Lung (tissue), 12 donors: ENCODE measurements around the gene MRPL32. TPM values are rescaled to one million over a fixed set of nuclear protein-coding genes. Genes with fewer than 3 reads are reported as not detected.

Experiments used
- ATAC-seq: fragments of 200-7000 bp; cut with Tn5 transposase; one replicate; pipeline ENCODE4 v1.9.1; 2020; ENCODE audit warnings: moderate number of reproducible peaks; ENCODE audit not compliant: insufficient read depth, low FRiP score
- DNase-seq, 3 donors: peaks; one replicate each; pipeline ENCODE4 v3.0.0-alpha.2; 2013 to 2017
- H3K27ac ChIP-seq, 2 donors: one replicate each; pipeline ENCODE4 v1.5.1; 2013; ENCODE audit warnings: mild to moderate bottlenecking in 2 of 2, moderate library complexity in 2 of 2, control low read depth in 1 of 2, inconsistent platforms in 1 of 2, low read depth in 1 of 2, low read length in 1 of 2
- H3K27me3 ChIP-seq, 3 donors: one replicate each; pipeline ENCODE4 v1.5.1; 2013; ENCODE audit warnings: low read length in 2 of 3; ENCODE audit not compliant: control insufficient read depth in 3 of 3, insufficient read depth in 3 of 3
- H3K36me3 ChIP-seq, 4 donors: one replicate each; pipeline ENCODE4 v1.5.1; 2013; ENCODE audit warnings: low read length in 4 of 4, mild to moderate bottlenecking in 1 of 4, moderate library complexity in 1 of 4; ENCODE audit not compliant: control insufficient read depth in 4 of 4, insufficient read depth in 4 of 4
- H3K4me1 ChIP-seq, 5 donors: one replicate each; pipeline ENCODE4 v1.5.1; 2013; ENCODE audit warnings: low read length in 5 of 5, mild to moderate bottlenecking in 2 of 5, moderate library complexity in 1 of 5; ENCODE audit not compliant: control insufficient read depth in 5 of 5, insufficient read depth in 5 of 5
- H3K4me3 ChIP-seq: one replicate; pipeline ENCODE4 v1.5.1; 2013; ENCODE audit warnings: mild to moderate bottlenecking, control low read depth, moderate library complexity
- H3K9ac ChIP-seq, 2 donors: one replicate each; pipeline ENCODE4 v1.5.1; 2013; ENCODE audit warnings: low read length in 2 of 2, control low read depth in 1 of 2; ENCODE audit not compliant: insufficient read depth in 1 of 2
- H3K9me3 ChIP-seq, 4 donors: one replicate each; pipeline ENCODE4 v1.5.1; 2013; ENCODE audit warnings: low read length in 3 of 4, mild to moderate bottlenecking in 1 of 4, moderate library complexity in 1 of 4; ENCODE audit not compliant: control insufficient read depth in 4 of 4, insufficient read depth in 3 of 4
- WGBS, 2 donors: extraction: QIAGEN DNeasy Blood & Tissue Kit; methylation state at CpG; one replicate each; pipeline ENCODE4 v1.1.7; 2013; 5-methylcytosine and 5-hydroxymethylcytosine counted together
- polyA plus RNA-seq, 2 donors: library from polyadenylated mRNA; stranded (reverse); fragments of 200-250 nt; gene quantifications; one replicate each; pipeline ENCODE4 v1.2.1, GENCODE V29; 2013
- total RNA-seq, 2 donors: library from RNA; depleted of rRNA in 1 of 2; stranded (reverse); fragments of >200 nt in 1 of 2; gene quantifications; one replicate each; pipeline ENCODE4 v1.2.1, GENCODE V29; 2014 to 2021
- TF ChIP-seq, protein P1 (sequence below): IDR thresholded peaks from 2 replicates; pipeline ENCODE4 v1.5.1; 2012; ENCODE audit warnings: mild to moderate bottlenecking; ENCODE audit errors: control extremely low read depth, extremely low read depth
- donor health status: control.
- donor health status: control.
- donor health status: Bipolar disorder and iron deficiency.
- donor health status: healthy.
- donor health status: DM: yes; HTN: yes; CAD: no.

The MRPL32 gene
- total and polyA plus RNA-seq, 4 donors, result 34.4 to 111 (median 58.6) TPM

DNA sequence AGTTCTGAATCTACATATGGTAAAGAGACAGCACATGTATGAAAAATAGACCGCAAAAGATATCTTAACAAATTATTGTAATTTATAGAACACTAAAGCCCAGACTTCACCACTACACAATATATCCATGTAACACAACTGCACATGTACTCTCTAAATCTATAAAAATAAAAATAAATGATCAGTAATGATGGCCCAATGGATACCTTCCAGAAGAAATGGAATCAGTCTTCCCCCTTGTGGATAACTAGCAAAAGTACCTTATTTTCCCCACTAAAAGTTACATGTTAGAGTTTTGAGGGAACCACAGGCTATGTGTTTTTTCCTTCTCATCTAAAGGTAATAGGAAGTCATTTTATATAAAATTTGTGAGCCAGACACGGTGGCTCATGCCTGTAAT lies 46.0 kb upstream of the MRPL32 start:
- H3K27ac ChIP-seq, result no peak overlapping the region
- peak in 1 of 3 donors; percentile 19 for DNase-seq

DNA sequence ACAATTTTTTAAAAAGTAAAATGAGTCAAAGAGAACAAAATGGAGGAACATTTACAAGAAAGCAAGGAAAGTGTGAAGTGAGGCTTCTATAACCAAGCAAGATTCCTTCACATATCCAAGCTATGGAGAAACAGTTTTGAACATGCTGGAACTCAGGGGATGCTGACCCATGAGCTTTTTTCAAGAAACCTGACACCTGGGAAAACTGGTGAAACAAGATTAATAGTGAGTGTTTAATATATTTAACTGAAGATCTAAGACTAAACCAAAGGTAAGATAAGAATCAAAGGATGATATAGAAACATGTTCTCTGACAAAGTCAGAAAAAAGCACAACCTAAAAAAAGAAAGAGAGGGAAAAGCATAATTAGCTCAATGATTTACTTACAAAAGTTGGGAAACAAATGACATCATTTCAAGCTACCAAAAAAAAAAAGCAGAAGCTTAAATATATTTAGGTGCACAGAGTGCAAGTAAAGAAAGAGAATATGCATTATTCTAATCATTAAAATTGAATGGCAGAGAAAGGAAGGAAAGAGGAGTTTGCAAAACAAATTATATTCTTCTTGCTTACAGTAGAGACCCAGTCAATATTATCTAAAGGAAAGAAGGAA lies 45.2 kb upstream of the MRPL32 start:
- Histone ChIP-seq H3K27ac (no peak overlapping the region), H3K36me3 (peaks cover 0 to 3% (median 0%) of the 10 kb centered on the region in 4 donors), H3K4me1 (peaks cover 0 to 22% (median 3%) of the 10 kb centered on the region in 5 donors), H3K9me3 (no peaks in the 10 kb centered on the region), H3K9ac (no peak overlapping the region), H3K27me3 (no peaks in the 10 kb centered on the region), H3K4me3 (no peak overlapping the region)
- ATAC-seq (no peak), DNase-seq (peak in 2 of 3 donors; percentile 42 to 60)
- TF ChIP-seq, protein P1, sequence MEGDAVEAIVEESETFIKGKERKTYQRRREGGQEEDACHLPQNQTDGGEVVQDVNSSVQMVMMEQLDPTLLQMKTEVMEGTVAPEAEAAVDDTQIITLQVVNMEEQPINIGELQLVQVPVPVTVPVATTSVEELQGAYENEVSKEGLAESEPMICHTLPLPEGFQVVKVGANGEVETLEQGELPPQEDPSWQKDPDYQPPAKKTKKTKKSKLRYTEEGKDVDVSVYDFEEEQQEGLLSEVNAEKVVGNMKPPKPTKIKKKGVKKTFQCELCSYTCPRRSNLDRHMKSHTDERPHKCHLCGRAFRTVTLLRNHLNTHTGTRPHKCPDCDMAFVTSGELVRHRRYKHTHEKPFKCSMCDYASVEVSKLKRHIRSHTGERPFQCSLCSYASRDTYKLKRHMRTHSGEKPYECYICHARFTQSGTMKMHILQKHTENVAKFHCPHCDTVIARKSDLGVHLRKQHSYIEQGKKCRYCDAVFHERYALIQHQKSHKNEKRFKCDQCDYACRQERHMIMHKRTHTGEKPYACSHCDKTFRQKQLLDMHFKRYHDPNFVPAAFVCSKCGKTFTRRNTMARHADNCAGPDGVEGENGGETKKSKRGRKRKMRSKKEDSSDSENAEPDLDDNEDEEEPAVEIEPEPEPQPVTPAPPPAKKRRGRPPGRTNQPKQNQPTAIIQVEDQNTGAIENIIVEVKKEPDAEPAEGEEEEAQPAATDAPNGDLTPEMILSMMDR, result no peak

More for the DNA sequence above, 46.0 kb upstream of the MRPL32 start:
- H3K36me3 ChIP-seq, result peaks cover 0 to 3% (median 0%) of the 10 kb centered on the region in 4 donors
- TF ChIP-seq, protein P1, result no peak
- 60 to 77% methylated on average over 2 of the region's 2 CpGs for WGBS, 2 donors
- peaks cover 0 to 22% (median 3%) of the 10 kb centered on the region in 5 donors for H3K4me1 ChIP-seq
- no peaks in the 10 kb centered on the region for H3K9me3 ChIP-seq
- ATAC-seq, result no peak
- no peak overlapping the region for H3K4me3 ChIP-seq
- H3K9ac ChIP-seq, result no peak overlapping the region
- H3K27me3 ChIP-seq, result no peaks in the 10 kb centered on the region

DNA sequence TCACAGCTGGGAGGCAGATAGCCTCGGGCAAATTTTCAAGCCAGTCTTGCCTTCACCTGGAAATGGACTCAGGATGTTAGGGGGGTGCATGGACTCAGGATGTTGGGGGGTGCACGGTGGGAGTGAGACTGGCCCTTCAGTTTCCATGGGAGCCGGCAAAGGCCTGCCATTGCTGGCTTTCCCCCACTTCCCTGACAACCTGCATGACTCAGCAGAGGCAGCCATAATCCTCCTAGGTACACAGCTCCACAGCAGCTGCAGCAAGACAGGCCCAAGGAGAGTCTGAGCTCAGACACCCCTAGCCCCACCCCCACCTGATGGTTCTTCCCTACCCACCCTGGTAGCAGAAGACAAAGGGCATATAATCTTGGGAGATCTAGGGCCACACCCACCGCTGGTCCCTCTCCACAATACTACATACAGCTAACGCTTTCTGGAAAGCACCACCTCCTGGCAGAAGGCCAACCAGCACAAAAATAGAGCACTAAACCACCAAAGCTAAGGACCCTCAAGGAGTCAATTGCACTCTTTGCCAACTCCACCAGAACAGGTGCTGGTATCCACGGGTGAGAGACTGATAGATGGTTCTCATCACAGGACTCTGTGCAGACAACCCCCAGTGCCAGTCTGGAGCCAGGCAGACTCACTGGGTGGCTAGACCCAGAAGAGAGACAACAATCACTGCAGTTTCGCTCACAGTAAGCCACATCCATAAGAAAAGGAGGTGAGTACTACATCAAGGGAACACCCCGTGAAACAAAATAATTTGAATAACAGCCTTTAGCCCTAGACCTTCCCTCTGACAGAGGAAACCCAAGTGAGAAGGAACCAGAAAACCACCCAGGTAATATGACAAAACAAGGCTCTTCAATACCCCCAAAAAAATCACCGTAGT lies 38.6 kb upstream of the MRPL32 start:
- H3K9ac ChIP-seq, result no peak overlapping the region
- no peaks in the 10 kb centered on the region for H3K27me3 ChIP-seq
- WGBS, 2 donors, result 72 to 84% methylated on average over 9 of the region's 9 CpGs
- TF ChIP-seq, protein P1, result no peak
- no peak for ATAC-seq
- H3K9me3 ChIP-seq, result no peaks in the 10 kb centered on the region
- no peaks in the 10 kb centered on the region for H3K36me3 ChIP-seq
- no peak overlapping the region for H3K4me3 ChIP-seq
- H3K27ac ChIP-seq, result no peak overlapping the region
- peaks cover 0 to 8% (median 0%) of the 10 kb centered on the region in 5 donors for H3K4me1 ChIP-seq
- peak; percentile 17 to 41 (median 38) for DNase-seq
